Epithelial cell of esophagus (primary cell): Measurements from ENCODE around the gene GFRA4.

Experiments used
- DNase-seq: peaks from one replicate; pipeline ENCODE4 v3.0.0; 2010; ENCODE audit warnings: low read depth
- H3K4me3 ChIP-seq: 2 replicates; pipeline ENCODE4 v1.5.1; 2011; ENCODE audit warnings: mild to moderate bottlenecking, low read length, control low read depth
- TF ChIP-seq, protein P1 (sequence below): IDR thresholded peaks from 2 replicates; pipeline ENCODE4 v1.5.1; 2011; ENCODE audit warnings: low read depth, mild to moderate bottlenecking, low read length, control low read depth, inconsistent platforms; ENCODE audit not compliant: insufficient read depth; ENCODE audit errors: missing control alignments

The GFRA4 gene

GRCh38 chr20:3686867-3687321 is 23.7 kb upstream of the GFRA4 start:
- no peak overlapping the region for H3K4me3 ChIP-seq
- TF ChIP-seq, protein P1, sequence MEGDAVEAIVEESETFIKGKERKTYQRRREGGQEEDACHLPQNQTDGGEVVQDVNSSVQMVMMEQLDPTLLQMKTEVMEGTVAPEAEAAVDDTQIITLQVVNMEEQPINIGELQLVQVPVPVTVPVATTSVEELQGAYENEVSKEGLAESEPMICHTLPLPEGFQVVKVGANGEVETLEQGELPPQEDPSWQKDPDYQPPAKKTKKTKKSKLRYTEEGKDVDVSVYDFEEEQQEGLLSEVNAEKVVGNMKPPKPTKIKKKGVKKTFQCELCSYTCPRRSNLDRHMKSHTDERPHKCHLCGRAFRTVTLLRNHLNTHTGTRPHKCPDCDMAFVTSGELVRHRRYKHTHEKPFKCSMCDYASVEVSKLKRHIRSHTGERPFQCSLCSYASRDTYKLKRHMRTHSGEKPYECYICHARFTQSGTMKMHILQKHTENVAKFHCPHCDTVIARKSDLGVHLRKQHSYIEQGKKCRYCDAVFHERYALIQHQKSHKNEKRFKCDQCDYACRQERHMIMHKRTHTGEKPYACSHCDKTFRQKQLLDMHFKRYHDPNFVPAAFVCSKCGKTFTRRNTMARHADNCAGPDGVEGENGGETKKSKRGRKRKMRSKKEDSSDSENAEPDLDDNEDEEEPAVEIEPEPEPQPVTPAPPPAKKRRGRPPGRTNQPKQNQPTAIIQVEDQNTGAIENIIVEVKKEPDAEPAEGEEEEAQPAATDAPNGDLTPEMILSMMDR, result no peak

DNA sequence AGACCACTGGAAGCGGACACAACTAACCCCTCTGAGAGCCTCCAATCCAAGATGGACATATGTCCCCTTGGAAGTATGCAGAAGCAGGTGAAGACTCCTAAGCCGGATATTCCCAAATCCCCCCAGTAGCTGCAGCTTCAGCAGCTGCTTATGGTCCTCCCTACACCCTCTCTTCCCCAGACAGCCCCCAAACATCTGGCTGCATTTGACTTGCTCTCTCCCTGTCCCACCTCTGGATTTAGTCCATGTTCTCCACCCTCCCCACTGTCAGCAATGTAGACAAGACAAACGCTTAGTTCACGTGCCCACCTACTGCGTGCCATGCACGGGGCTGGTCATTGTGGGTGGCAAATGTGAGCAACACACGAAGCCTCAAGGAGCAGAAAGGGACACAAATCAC is 23.2 kb upstream of the GFRA4 start:
- no peak for DNase-seq
- H3K4me3 ChIP-seq, result no peak overlapping the region
- TF ChIP-seq, protein P1, result no peak

More at GRCh38 chr20:3686867-3687321, 23.7 kb upstream of the GFRA4 start:
- peak; percentile 21 for DNase-seq

- DNase-seq, result no peak
- H3K4me3 ChIP-seq, result no peak overlapping the region
- TF ChIP-seq, protein P1, result no peak
These were observed 22.1 kb upstream of the GFRA4 start for GRCh38 chr20:3685341-3685740.

- TF ChIP-seq, protein P1, result no peak
- H3K4me3 ChIP-seq, result no peak within 1 kb of the TSS
- DNase-seq, result no peak
These were observed 19.0 kb upstream of the GFRA4 start, which contains the start of gene ADAM33 for GRCh38 chr20:3681931-3682781. Gene ADAM33, minus strand, starts transcription at chr20:3682010. Its CDS starts 6 bp downstream, at chr20:3682004.

DNA sequence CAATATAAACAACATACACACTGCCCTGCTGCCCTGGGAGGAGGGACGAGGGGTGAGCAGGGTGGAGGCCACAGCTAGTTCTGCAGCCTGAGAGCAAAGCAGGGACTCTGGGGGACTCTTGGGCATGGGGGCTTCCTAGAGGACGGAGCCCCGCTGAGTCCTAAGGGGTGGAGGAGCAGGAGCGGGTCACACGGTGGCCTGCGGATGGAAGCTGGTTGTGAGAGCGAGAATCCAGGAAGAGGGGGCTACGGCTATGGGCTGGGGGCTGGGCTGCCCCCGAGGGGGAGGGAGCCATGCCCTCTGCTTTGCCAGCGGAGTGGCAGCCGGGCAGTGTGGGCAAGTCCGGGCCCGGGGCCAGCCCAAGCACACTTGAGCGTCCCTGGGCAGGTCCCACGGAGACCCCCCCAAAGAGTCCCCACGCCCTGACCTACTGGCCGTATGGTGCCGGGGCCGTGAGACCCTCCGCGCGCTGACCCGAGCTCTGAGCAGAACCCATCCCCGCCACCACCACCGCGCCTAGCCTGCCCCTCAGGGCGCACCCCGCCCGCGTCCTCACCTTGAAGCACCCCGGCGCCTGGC is 18.2 kb upstream of the GFRA4 start:
- DNase-seq, result no peak
- no peak overlapping the region for H3K4me3 ChIP-seq
- TF ChIP-seq, protein P1, result no peak

DNA sequence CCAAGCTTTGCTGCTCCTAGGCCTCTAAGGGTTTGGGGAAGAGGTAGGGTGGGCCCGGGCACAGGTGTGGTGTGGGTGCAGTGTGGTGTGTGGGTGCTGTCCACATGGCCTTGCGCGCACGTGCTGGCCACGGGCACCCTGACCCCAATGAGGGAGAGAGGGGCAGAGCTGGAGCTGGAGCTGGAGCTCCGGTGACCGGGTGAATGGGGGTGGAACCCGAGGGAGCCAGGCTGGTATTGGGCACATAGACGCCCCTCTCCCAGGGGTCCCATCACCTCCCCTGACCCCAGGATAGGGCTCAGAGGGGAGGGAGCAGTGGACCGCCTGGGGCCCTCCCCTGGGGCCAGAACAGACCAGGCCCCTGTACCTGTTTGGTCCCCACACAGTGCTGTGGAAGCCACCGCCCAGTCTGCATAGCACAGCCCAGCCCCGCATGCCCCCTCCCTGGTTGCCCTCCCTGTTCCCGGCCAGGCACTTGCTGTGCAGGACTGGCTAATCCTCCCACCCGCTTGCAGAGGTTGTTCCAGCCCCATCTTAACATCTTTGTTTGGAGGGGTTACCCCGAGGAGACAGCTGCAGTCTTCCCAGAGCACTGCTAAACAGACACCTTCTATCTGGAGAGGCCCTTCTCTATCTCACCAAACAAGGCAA is 17.6 kb upstream of the GFRA4 start:
- H3K4me3 ChIP-seq, result no peak overlapping the region
- DNase-seq, result no peak
- TF ChIP-seq, protein P1, result no peak
